ENCODE measurements around the gene CLTCL1.

DNA sequence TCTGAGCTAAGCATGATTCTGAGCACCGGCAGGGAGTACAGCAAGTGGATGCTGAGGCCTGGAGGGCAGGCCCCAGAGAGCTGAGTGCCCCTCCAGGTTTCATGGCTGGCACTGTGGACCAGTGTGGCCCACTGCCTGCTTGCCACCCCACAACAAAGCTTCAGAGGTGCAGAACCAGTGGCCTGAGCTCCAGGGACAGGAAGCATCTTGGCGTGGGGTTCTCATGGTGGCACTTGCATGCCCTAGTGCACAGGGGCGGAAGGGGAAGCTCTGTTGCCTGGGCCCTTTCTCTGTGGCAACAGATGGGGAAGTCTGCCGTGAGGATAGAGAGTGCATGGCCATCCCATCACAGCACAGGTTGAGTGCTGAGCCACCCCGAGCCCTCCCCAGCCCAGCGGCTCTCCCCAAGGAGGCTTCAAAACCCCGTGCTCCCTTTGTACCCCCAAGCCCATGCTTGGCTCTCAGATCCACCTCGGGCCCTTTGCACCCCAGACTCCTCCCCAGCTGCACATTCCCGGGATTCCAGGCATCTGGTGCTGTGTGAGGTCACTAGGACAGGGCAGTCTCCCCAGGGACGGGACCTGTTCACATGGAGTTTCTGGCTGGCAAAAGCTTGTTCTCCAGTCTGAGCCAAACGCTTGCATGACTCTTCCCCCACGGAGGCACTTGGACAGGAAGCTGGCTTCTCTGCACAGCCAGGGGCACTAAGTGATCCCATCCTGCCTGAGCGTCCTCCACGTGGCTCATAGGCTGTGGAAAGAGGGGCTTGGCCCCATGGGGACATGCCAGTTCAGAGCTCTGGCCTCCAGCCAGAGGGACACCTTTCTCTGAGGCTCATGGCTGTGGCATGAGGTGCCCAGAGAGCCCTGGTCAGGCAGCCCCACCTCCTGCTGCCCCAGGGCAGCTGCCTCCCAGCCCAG, 117.2 kb downstream of the CLTCL1 start:
- TF ChIP-seq, protein P1, sequence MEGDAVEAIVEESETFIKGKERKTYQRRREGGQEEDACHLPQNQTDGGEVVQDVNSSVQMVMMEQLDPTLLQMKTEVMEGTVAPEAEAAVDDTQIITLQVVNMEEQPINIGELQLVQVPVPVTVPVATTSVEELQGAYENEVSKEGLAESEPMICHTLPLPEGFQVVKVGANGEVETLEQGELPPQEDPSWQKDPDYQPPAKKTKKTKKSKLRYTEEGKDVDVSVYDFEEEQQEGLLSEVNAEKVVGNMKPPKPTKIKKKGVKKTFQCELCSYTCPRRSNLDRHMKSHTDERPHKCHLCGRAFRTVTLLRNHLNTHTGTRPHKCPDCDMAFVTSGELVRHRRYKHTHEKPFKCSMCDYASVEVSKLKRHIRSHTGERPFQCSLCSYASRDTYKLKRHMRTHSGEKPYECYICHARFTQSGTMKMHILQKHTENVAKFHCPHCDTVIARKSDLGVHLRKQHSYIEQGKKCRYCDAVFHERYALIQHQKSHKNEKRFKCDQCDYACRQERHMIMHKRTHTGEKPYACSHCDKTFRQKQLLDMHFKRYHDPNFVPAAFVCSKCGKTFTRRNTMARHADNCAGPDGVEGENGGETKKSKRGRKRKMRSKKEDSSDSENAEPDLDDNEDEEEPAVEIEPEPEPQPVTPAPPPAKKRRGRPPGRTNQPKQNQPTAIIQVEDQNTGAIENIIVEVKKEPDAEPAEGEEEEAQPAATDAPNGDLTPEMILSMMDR (IDR thresholded peaks at IDR 0.05) = no peak
- no peak for TF ChIP-seq ZFX (IDR thresholded peaks at IDR 0.05; ENCODE audit: borderline replicate concordance)
